Heart left ventricle (tissue), 13 donors: ENCODE data around the gene RAB28.

Experiments
- CTCF ChIP-seq, 12 donors: fragments of 200-600 bp; sonication (generic) in 4 of 12; IDR thresholded peaks; one replicate each; pipeline versions ENCODE4 v1.5.0 to v1.8.0; 2018 to 2022; ENCODE audit warnings: antibody characterized with exemption in 12 of 12, mild to moderate bottlenecking in 5 of 12
- POLR2A ChIP-seq, 2 donors: fragments of 450-650 bp; IDR thresholded peaks; one replicate each; pipeline ENCODE4 v1.6.1; 2017; ENCODE audit warnings: antibody characterized with exemption in 2 of 2, mild to moderate bottlenecking in 2 of 2, moderate library complexity in 2 of 2
- donor health status: ischemic (EF 13 %, LVEDD 7.1; RV severe dilation, severe dysfunction).
- donor health status: DM: no; HTN: yes; CAD: no.
- donor health status: DM: no; HTN: no; CAD: no.
- donor health status: ischemic (EF 25% LVEDD 6.9; RV normal size, moderate dysfunction).
- donor health status: ischemic (EF 25% LVEDD 5.7; RV mildly dilated, moderate dysfunction).
- donor health status: ischemic (EF 35%, LVEDD 5.7; RV mildly dilated, moderate dysfunction).
- donor health status: nonischemic (EF 11% LVEDD 7.7; RV severe dilation, severe dysfunction).
- donor health status: DM: yes; HTN: yes; CAD: no.
- donor health status: PGD.
- donor health status: ischemic (EF 29% LVEDD 5.4; RV normal size, mild dysfunction).
- donor health status: nonischemic (EF 23%, LVEDD 6.1; RV moderate dilation, normal function).

DNA sequence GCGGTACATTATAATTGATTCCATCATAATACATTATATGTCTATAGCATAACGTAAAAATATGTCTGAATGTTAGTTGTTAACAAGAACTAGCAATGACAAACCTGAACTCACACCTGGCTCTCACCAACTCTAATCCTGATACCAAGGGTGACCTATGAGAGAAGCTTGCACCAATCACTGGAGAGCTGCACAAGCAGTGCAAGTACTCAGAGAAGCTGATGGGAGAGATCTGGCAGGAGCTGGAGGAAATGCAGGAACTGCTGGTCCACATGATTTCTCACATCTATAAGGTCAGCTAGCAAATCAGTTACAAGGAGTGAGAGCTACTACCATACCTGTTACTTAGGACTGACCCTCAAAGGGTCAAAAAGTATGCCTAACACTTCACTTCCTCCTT lies 74.8 kb downstream of the RAB28 start:
- TF ChIP-seq CTCF (IDR thresholded peaks at IDR 0.05): no peak
- no peak for TF ChIP-seq POLR2A (IDR thresholded peaks at IDR 0.05)
